GM19397 (cell line): Measurements from ENCODE around the gene DMD.
"Not testable (repeated sequence)": the region's sequence is repeated elsewhere in the genome, so short reads cannot be mapped to it uniquely, and the experiment has no call there.

Source experiments
- ATAC-seq: cut with Tn5 transposase; IDR thresholded peaks from one replicate; pipeline ENCODE4 v1.9.1; 2021; ENCODE audit warnings: mild to moderate bottlenecking, moderate library complexity; ENCODE audit not compliant: unreplicated experiment

The DMD gene

GRCh38 chrX:33211356-33212260 lies at the start of gene DMD:
Gene DMD (minus strand): TSS chrX:33211549. CDS start chrX:33211312, 237 bp downstream.
- no peak for ATAC-seq

GRCh38 chrX:33252306-33252825 lies 41.0 kb upstream of the DMD start:
- ATAC-seq = no peak

GRCh38 chrX:33218819-33219218 lies 7.5 kb upstream of the DMD start:
- no peak for ATAC-seq

GRCh38 chrX:33210156-33210555 lies 1.2 kb downstream of the DMD start:
- ATAC-seq = no peak

GRCh38 chrX:33207056-33207455 lies 4.3 kb downstream of the DMD start:
- ATAC-seq = no peak

GRCh38 chrX:33205321-33205720 lies 6.0 kb downstream of the DMD start:
- no peak for ATAC-seq

GRCh38 chrX:33204889-33205288 lies 6.5 kb downstream of the DMD start:
- no peak for ATAC-seq

GRCh38 chrX:33198561-33199279 lies 12.6 kb downstream of the DMD start:
- no peak for ATAC-seq

GRCh38 chrX:33195698-33196097 lies 15.7 kb downstream of the DMD start:
- ATAC-seq = no peak

GRCh38 chrX:33194876-33195433 lies 16.4 kb downstream of the DMD start:
- ATAC-seq = no peak

- ATAC-seq = no peak
These were observed 17.1 kb downstream of the DMD start for GRCh38 chrX:33194289-33194688.

GRCh38 chrX:33190016-33190415 lies 21.3 kb downstream of the DMD start:
- ATAC-seq = no peak

- ATAC-seq = no peak
These were observed 22.5 kb downstream of the DMD start for GRCh38 chrX:33188881-33189280.

GRCh38 chrX:33188286-33188685 lies 23.1 kb downstream of the DMD start:
- ATAC-seq = no peak

GRCh38 chrX:33184803-33185202 lies 26.5 kb downstream of the DMD start:
- ATAC-seq = not testable (repeated sequence)

GRCh38 chrX:33183361-33183760 lies 28.0 kb downstream of the DMD start:
- ATAC-seq = no peak

- ATAC-seq = no peak
These were observed 32.7 kb downstream of the DMD start for GRCh38 chrX:33178690-33179089.

- no peak for ATAC-seq
These were observed 33.1 kb downstream of the DMD start for GRCh38 chrX:33178218-33178617.

GRCh38 chrX:33175201-33175600 lies 36.1 kb downstream of the DMD start:
- ATAC-seq = no peak

- ATAC-seq = no peak
These were observed 40.3 kb downstream of the DMD start for GRCh38 chrX:33171041-33171440.

GRCh38 chrX:33161829-33162228 lies 49.5 kb downstream of the DMD start:
- ATAC-seq = no peak

GRCh38 chrX:33160273-33160672 lies 51.1 kb downstream of the DMD start:
- ATAC-seq = no peak
